Stimulated activated CD4-positive, alpha-beta T cell treated with anti-CD3 and anti-CD28 coated beads, TNF-alpha, amount 100 ng/mL, for 24 hours (primary cell): ENCODE results near the gene METTL8.
"Not testable (repeated sequence)": the region's sequence is repeated elsewhere in the genome, so short reads cannot be mapped to it uniquely, and the experiment has no call there.

Source experiments
- DNase-seq, 3 experiments: peaks; one replicate each; pipeline ENCODE4 v3.0.0-alpha.2; 2020; ENCODE audit warnings: low read depth in 3 of 3

Gene METTL8

DNA sequence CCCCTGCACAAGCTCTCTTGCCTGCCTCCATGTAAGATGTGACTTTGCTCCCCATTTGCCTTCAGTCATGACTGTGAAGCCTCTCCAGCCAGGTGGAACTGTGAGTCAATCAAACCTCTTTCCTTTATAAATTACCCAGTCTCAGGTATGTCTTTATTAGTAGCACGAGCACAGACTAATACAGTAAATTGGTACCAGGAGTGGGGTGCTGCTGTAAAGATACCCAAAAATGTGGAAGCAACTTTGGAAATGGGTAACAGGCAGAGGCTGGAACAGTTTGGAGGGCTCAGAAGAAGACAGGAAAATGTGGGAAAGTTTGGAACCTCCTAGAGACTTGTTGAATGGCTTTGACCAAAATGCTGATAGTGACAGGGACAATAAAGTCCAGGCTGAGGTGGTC is 122.2 kb downstream of the METTL8 start:
- DNase-seq: not testable (repeated sequence)

DNA sequence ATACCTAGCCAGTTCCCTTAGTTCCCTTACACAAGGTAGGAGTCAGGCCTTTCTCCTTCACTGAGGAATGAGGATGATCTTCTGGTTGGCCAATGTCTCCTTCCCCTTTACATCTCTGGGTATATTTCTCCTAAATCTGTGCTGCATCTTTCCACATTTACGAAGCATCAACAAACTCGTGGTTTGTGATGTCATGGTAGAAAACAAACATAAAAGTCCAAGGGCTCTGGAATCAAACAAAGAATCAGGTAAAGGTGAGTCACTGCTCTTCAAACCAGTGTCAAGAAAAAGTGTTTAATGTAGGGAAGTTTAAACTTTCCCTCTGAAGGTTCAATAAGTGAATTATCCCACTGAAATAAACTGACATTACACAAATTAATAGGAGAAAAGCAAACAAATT is 122.9 kb downstream of the METTL8 start:
- no peak for DNase-seq

DNA sequence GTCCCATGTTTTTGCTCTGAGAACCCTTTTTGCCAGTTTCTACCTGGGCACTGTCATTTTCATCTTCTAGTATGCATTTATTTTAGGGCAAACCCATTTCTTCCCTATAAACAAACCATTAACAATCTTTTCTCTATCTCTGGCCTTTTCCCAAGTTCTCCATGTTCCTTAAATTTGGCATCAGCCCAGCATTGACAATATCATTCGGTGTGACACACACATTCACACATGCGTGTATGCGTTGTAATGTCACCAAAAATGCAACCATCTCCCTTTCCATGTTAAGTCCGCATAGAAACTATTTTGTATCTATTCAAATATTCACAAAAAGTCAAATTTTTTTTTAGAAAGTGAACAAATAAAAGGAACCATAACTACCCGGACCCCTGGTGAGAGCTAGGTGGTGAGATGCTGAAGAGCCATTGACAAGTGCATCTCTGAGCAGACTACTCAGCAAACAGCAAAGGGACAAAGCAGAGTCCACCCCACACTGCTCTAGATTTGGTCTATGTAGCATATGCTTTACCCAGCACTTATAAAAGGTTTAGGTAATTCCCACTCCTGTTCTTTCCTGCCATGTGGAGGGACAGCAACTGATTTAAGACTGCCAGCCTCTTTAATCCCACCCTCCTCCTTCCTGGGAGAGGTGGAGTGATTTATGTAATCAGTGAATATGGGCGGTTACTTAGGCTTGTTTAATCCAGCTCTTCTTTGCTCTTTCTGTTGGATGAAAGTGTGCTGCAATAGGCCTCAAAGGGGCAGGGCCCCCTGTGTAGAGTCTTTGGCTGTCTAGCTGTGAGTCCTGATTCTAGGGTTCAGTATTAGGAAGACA is 124.1 kb downstream of the METTL8 start:
- no peak for DNase-seq

DNA sequence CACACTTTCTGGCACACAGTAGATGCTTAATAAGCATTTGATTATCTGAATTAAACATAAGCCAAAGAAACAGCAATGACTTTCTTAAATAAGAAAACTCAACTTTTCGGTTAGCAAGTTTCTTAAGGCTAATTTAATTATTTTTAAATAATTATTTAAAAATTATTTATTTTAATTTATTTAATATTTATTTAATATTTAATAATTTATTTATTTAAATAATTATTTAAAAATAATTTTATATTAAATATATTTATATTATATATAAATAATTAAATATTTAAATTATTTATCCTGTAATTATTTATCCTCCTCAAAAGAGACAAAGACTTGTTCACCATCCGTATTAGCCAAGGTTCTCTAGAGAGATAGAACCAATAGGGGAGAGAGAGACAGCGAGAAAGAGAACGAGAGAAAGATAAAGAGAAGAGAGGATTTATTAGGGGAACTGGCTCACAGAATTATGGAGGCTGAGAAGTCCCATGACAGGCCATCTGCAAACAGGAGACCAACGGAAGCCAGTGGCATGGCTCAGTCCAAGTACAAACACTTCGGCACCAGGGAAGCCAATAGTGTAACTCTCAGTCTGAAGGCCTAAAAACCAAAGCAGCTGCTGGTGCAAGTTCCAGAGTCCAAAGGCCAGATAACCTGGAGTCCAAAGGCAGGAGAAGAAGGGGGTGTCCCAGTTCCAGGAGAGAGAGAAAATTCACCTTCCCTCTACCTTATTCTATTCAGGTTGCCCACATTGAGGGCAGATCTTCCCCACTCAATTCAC is 125.3 kb downstream of the METTL8 start:
- DNase-seq: no peak

DNA sequence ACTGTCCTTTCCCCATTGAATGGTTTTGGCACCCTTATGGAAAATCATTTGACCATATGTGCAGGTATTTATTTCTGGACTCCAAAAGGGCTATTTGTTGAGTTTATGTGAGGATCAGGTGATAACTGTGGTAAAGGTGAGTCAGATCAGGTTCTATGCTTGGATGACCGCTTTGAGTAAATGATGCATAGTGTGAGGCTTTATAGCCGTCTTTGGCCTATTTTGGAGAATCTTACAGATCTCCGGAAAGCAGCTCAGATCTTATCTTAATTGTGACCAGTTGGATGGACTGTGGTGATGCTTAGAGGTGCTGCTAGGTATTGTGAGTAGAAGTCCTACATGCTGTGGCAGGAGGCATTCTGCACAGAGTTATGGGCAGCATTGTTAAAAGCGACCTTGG is 126.2 kb downstream of the METTL8 start:
- DNase-seq: no peak

DNA sequence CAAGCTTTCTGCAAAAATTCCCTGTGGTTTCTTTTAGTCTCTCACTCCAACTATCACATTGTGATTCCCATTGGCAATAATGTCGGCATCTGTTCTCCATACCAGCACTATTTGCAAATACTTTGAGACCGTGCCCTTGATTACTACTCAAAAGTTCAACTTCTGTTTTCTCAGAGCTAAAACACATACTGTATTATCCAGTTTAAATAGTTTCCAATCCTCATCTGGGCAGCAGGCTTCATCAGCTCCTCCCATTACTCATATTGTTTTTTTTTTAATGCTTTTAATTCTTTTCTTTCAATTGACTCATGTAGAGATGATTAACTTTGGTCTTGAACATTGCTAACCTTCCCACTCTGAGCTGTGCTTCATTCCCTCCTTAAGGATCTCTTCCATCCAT is 135.8 kb downstream of the METTL8 start:
- no peak for DNase-seq

DNA sequence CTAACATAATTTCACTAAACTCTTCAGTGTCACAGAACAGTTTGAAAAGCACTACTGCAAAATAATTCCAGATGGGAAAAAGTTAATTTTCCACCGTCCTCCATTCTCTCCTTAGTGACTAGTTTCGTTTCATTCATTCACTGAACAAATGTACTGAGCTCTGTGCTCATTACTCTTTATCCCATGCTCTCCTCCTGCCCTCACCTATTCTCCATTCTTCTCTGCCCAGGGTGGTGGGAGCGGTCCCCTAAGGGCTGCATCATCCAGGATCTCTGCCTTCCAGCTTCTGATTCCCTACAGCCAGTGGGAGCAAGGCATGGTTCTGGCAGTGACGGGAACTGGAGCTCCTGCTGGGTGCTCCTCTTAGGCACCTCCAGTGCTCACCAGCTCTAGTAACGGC is 139.2 kb downstream of the METTL8 start:
- DNase-seq: no peak

DNA sequence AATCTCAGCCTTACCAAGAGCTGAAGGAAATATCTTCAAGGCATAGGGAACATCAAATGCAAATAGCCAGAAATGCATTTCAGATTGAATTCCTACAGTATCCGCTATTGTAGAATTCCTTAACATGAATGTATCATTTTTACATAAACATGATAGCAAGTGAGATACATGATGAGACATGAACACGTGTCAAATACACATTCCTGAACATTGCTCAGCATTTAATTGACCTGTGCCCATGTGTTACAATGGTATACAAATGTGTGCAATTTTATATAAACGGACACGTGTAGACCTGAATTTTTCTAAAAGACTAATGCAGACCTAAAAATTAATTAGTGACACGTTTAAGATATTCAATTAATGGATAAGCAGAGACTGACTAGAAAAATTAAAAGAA is 140.1 kb downstream of the METTL8 start:
- DNase-seq: no peak

DNA sequence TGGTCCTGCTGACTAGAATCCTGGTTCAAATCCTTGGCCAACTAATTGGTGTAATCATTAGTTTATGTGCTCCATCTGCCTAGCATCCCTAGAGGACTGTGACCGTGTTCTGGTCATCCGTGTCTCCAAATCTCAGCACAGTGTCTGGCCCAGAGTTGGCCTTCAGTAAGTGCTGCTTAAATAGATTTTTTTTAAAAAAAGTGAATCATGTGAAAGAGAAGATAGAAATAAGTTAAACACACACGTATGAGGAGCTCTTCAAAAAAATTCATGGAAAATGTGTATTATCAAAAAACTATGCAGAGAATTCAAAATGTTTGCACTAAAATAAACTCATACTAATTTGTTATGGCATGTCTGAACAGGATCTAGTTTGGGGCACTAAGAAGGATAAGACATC is 143.8 kb downstream of the METTL8 start:
- no peak for DNase-seq

DNA sequence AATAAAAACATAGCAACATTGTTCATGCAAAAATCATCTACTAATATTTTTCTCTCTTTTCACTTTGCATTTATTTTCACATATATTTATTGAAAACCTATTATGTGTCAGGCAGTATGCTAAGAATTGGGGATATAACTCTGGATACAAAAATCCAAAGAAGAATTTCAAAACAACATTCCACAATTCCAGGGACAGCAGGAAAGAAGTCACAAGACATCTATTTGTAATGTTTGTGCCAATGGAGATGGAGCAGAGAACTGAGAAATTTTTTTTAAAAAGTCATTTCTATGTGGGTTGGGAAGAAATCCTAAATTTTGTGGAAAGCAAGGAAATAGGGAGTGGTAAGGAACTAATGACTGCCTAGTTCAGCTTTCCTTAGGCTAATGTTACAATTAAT is 144.5 kb downstream of the METTL8 start:
- no peak for DNase-seq

DNA sequence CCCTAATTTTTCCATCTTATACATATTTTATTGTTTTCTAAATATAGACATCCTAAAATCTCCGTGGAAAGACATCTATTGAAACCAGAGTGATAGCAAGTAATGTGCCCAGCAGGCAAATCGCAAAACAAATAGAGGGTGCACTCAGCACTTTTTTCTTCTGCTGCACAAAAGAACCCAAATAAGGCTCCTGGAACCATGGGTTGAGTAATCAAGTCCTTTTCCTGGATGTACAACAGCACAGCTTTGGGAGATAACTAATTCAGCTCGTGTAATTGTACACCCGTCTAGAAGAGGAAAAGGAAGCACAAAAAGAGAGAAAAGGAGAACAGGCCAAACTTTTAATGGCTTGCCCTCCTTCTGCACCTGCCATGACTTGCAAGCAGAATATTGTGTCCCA is 146.2 kb downstream of the METTL8 start:
- no peak for DNase-seq

DNA sequence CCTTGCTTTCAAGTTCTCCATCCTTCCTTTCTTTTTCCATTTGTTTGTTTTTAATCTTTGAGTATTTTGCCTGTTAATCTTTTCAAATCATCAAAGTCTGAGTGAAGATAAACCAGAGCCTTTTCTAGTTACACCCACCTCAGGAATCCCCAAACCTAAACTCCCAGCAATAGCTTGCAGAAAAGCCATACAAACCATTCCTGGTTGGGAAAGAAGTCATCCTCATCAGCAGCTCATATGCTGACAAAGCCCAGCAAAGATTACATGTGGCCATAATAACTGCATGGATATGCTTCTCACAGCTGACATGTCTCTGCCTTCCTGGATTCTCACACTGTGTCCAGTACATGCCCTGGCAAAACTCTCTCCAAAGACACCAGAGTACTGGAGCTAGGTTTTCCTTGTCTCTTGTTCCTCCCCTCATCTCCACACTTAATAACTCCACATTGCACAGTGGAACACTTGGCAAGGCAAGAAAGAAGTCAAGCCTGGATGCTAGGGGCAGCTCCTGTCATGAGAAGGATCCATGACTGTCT is 146.7 kb downstream of the METTL8 start:
- DNase-seq: no peak

DNA sequence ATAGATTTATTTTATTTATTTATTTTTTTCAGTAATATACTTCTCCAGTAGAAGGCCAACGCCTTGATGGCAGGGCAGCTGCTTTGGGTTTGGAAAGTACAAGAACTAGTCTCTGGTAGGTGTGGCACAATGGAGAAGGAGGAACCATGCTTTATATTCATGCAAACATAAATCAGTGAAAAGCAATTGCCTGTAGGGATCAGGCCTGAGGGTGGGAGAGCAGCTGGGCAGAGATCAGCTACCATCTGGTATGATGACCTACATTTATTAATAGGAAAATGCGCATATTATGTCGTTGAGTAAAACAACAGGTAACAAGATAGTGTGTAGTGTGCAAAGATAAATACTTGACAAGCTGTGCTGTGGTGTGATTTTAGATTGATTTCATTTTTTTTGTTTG is 152.7 kb downstream of the METTL8 start:
- no peak for DNase-seq

DNA sequence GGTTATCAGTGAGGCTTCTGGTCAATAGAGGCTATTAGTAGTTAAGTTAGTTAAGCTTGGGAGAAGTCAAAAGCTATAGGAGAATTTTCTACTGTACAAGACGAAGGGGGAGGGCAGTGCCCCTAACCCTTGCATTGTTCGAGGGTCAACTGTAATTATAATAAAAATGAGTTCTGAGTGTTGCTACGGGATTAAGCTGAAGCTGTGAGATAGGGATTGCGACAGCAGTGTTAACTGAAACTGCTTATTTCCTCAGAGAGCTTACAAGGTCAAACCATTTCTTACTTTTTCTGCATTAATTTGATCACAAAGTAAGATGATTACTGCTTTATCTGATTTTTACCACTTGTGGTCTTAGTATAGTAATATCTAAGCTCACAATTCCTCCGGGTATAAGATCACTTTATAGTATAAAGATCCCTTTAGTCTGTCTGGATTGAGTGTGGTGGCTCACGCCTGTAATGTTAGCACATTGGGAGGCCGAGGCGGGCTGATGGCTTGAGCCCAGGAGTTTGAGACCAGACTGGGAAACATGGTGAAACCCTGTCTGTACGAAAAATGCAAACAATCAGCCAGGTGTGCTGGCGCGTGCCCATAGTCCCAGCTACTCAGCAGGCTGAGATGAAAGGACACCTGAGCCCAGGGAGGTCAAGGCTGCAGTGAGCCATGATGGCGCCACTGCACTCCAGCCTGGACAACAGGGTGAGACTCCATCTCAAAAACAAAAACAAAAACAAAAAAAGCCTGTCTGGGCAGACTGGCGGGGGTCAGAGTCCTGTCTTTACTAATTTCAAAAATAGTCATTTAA is 153.6 kb downstream of the METTL8 start:
- DNase-seq: no peak

DNA sequence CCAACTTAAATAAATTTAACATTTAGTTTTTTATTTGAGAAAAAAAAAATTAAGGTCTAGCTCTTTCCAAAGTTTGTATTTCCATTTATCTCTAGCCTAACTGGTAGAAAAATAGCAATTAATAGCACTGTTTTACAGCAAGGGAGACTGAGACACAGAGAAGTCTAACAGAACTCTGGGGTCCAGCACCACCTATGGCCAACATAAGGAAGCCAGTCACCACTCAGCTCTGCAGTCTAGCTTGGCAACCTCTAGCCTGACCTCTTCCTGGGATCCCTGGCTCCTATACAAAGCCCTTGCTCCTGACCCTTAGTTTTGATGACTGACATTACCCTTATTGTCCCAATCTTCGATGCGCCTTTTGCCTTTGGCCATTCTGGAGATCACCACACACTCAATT is 159.0 kb downstream of the METTL8 start:
- no peak for DNase-seq

DNA sequence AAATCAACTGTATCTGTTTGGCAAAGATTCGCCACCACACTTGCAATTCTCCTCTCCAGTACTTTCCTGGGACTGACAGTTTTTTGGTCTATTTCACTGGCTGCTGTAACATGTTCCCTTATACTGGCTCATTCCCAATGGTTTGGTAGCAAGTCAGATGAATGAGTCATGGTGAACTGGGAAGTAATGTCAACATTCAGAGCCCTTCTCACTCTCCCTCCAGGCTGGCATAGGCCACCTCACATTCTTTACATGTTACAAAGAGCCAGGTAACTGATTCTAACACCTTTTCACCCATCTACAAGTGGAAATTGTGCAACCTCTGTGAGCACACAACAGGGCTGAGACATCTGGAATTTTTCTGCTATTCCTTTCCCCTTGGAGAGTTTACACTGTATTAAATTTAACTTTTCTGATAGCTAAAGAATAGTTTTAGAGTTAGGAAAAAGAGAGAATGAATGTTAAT is 161.8 kb downstream of the METTL8 start:
- DNase-seq: no peak

DNA sequence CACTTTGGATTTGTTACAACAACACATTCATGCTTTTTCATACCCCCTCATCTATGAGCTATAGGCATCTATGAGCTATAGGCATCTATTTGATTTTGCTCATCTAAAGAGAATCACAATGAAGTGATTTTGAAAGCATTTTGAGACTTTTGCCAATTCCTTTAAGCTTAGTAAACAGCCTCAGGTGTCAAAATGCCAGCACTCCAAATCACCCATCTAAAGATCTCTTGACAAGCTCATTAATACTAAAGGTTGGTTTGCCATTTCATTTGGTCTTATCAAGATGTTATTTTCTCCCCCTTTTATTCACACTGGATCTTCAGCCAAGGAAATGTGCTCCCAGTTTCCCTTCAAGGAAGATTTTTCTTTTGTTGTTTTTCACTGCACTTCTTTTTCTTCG is 162.4 kb downstream of the METTL8 start:
- DNase-seq: no peak

DNA sequence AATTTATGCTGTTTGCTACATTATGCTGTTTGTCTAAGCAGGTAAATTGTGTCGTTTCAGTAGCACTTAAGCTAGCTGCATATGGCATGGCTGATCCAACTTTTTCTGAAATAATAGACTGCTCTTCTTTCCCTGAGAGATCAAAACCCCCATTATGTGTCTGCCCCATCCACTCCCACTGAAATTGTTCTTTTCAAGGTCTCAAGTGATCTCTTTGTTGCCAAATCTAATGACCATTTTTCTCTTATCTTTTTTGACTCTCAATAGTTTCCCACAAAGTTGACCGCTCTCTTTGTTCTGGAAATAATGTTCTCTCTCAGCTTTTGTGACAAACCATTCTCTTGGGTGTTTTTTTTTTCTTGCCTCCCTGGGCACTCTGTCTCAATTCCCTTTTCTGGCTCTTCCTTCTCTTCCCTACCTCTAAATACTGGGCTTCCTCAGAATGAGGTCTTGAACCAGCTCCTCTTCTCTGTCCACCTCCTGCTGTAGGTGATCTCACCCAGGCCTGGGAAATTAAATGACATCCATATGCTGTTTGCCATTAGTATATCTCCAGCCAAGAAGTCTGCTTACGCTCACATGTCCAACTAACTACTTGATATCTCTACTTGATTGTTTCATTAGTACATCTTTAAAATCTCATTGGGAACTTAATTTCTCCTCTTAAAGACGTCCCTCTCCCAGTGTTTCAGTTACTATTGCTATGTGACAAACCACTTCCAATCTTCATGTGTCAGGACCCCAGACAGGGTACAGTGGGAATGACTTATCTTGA is 165.7 kb downstream of the METTL8 start:
- no peak for DNase-seq
